Measurements from ENCODE around the gene MCRIP2.

The MCRIP2 gene

DNA sequence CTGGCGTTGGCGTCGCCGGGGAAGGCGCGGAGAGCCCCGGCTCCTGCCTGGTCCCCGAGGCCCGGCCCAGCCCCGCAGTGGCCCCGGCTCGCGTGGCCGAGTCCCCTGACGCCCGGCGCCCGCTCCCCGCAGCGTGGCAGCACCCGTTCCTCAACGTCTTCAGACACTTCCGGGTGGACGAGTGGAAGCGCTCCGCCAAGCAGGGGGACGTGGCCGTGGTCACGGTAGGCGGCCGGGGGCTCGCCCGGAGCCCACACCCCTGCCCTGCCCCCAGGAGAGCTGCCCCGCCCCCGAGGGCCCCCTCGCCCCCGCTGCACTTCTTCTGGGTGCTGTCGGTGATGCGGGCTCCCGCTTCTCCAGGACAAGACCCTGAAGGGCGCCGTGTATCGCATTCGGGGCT is 8.0 kb downstream of the MCRIP2 start:
- DNase-seq = no peak

DNA sequence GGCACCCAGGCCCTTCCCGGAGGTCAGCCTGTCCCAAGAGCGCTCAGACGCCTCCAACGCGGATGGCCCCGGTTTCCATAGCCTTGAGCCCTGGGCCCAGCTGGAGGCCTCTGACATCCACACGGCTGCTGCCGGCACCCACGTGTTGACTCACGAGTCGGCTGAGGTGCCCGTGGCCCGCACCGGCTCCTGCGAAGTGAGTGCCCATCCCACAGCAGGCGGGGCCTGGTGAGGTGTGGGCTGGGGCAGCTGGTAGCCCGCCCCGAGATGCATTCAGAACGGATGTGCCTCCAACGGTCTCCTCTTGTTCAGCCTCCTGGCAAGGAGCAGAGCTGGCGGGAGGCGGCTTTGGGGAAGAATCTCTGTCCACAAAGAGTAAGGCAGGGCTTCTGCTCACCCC is 10.2 kb downstream of the MCRIP2 start:
- DNase-seq = no peak

DNA sequence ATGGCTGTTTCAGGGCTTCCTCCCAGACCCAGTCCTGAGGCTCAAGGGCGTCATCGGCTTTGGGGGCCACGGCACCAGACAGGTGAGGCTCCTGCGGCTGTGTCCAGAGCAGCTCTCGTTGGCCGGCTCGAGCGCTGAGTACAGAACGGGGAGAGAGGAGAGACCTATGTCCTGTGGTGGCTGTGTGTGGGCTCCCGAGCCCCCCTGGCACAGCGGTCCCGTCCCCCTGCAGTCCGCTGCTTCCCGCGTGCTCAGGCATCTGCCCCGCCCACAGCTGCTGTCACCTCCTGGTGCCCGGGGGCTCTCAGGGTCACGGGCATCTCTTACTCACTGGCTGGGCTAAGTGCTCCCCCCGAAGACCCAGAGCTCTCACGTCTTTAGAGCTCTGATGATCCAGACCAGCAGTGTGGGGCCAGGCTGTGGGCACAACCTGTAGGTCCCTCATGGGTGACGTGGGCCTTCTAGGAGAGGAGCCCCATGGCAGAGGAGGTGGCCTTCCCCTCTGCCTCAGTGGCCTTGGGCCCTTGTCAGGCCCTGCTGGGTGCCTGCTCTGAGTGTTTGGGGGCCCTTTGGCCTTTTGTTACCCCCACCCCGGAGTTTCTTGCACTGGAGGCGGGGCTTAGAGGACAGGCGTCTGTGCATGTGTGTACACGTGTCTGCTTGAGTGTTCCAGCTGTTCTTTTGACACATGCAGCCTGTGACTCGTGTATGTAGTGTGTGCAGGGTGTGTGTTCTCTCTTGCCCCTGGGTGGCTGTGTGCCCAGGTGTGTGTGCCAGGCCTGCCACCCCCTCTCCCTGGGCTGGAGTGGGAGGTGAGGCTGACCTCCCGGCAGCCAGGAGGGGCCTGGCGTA is 11.1 kb downstream of the MCRIP2 start:
- no peak for DNase-seq

DNA sequence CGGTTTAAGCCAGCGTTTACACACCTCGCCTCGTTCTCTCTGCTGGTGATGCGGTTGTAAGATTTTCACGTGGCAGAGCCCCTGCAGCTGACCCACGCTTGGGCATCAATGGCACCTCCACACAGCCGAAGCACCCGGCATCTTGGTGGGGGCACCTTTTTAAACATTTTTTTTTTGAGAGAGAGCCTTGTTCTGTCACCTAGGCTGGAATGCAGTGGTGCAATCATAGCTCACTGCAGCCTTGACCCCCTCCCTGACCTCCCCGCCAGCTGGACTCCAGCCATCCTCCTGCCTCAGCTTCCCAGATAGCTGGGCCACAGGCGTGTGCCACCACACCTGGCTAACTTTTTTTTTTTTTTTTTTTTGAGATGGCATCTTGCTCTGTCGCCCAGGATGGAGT is 12.4 kb downstream of the MCRIP2 start:
- no peak for DNase-seq

DNA sequence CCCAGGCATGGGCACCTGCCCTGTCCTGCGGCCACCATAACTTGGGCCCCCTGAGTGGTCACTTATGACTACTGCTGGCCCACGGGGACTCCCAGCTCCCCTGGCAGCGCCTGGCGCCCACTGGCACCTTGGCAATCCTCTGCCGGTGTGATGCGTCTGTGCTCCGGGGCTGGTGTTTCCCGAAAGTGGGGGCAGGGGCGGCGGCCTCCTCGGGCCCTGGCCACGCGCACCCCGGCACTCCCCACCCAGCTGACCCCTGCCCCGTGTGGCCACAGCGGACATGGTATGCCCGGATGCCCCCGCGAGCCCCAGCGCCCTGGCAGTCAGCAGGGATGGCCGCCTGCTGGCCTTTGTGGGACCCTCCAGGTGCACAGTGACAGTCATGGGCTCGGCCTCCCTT is 15.9 kb downstream of the MCRIP2 start:
- no peak for DNase-seq

DNA sequence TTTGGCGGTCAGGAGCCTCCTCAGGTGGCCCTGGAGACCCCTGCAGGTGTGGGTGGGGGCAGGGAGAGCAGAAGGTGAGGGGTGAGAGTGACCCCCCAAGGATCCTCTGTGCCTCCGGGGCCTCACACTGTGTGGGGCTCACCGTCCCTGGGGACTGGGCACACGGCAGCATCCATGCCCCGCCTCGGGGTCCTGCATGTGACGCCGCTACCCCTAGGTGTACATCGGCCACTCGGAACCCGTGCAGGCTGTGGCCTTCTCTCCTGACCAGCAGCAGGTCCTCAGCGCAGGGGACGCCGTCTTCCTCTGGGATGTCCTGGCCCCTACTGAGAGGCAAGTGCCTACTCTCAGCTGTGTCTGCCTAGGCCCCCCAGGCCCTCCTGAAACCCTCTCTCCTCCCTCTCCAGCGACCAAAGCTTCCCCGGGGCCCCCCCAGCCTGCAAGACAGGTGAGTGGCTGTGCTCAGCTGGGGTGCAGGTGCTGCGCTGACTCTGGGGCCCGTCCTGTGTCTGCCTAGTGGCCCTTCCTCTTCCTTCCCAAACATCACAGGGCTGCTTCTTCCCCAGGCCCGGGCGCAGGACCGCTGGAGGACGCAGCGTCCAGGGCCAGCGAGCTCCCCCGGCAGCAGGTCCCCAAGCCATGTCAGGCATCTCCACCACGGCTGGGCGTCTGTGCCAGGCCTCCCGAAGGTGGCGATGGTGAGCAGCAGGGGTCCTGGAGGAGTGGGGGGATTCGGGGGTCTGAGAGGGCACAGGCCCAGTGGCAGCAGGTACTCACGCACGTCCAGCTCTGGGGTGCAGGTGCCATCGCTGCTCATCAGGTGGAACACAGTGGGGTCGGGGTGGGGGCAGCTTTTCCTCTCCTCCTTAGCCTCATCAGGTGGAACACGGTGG is 17.3 kb downstream of the MCRIP2 start:
- no peak for DNase-seq

DNA sequence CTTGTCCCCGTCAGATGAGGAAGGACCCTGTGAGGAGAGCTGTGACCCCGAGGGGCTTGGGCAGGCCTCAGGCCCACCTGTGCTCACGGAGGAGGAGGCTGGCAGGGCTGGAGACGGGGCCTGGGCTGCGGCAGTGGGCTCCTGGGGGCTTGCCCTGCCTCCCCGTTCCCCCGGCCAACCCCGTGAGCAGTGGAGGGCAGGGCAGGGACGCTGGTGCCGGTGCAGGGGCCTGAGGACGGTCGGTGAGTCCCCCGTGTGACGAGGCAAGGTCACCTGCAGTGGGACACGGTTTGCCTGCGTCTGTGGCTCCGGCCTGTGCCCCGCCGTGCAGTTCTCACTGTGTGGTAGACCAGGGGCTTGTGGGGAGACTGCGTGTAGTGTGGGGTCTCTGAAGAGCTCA is 18.0 kb downstream of the MCRIP2 start:
- DNase-seq = no peak

DNA sequence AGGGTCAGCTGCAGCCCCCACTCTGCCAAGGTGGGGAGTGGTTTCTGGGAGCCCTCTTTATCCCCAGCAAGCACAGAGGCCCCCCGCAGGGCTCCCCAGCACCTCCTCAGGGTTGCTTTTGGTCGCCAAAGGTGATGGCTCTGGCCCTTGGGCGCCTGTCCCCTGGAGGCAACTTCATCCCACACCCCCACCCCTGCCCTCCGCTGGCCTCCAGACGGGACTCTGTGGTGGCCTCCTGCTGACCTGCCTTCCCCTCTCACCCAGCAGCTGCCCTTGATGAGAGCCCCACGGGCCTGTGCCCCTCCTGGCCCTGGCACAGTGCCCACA is 18.5 kb downstream of the MCRIP2 start:
- no peak for DNase-seq

DNA sequence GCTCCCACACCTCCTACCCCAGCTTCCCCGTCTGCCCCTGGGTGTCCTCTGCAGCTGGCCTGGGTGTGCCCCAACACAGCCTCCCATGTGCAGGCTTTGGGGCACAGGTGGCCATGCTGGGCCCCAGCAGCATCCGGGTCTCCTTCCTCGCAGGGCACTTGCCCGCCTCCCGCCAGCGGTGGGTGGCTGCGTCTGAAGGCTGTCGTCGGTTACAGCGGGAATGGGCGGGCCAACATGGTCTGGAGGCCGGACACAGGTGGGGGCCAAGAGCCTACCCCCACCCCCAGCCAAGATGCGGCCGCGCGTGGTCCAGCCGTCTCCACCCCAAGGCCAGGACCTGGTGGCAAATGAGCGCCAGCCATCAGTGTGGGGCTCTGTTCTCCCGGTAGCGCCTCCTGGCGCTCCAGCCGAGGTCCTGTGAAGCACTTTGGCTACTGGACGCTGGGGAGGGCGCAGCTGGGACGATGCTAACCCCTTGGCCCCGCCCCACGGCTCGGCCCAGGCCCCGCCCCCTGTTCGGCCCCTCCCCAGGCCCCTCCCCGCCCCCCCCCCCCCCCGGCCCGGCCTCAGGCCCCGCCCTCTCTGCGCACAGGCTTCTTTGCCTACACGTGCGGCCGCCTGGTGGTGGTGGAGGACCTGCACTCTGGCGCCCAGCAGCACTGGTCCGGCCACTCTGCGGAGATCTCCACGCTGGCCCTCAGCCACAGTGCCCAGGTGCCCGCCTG is 19.0 kb downstream of the MCRIP2 start:
- DNase-seq = peak; percentile 38

DNA sequence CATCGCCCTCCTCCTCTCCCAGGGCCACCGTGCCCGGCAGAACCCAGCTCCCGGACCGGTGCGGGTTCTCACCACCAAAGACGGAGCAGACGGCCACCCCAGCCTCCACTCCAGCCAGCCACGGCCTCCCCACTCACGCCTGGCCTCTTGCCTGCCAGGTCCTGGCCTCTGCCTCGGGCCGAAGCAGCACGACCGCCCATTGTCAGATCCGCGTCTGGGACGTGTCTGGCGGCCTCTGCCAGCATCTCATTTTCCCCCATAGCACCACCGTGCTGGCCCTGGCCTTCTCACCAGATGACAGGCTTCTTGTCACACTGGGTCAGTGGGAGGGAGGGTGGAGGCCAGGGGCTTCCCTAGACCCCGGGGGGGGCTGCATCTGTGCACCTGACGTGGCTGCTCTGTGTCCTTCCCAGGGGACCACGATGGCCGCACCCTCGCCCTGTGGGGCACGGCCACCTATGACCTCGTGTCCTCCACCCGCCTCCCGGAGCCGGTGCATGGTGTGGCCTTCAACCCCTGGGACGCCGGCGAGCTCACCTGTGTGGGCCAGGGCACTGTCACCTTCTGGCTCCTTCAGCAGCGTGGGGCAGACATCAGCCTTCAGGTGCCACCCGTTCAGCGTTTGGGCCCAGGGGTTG is 19.7 kb downstream of the MCRIP2 start:
- no peak for DNase-seq

DNA sequence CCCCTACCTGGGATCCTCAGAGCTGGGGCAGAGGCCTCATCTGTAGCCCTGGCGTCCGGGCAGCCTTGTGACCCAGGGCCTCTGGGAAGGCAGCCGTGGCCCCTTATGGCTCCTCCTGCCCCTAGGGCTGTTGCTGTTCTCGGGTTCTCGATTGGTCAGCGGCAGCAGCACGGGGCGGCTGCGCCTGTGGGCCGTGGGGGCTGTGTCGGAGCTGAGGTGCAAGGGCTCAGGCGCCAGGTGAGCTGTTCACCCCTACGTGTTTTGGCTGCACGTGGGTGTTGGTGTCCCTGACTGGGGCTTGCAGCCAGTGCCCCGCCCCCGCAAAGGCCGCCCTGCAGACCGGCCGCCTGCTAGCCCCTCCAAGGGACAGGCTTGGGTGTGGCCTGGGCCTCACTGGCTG is 20.5 kb downstream of the MCRIP2 start:
- no peak for DNase-seq

DNA sequence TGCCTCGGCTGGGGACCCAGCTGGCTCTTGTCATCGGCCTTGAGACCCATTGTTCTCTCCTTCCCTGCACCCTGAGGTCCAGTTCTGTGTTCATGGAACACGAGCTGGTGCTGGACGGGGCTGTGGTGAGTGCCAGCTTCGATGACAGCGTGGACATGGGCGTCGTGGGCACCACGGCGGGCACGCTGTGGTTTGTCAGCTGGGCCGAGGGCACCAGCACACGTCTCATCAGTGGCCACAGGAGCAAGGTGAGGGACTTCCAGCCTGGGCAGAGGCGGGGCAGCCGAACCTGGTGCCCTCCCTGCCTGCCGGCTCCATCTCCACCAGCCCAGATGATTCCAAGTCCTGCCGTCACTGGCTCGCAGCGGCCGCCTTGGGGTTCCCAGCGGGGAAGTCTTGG is 21.0 kb downstream of the MCRIP2 start:
- DNase-seq = no peak

DNA sequence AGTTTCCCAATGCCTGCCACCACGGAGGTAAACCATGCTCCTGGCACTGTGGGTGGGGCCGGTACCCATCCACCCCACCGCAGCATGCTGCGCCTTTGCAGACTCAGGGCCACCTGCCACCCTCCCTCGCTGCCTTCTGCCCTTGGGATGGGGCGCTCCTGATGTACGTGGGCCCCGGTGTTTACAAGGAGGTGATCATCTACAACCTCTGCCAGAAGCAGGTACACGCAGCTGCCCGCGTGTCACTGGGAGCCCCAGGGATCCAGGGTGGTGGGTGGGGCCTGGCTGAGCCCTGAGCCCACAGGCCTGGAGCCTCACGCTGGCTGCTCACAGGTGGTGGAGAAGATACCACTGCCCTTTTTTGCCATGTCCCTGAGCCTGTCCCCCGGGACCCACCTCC is 24.9 kb downstream of the MCRIP2 start:
- DNase-seq = no peak

DNA sequence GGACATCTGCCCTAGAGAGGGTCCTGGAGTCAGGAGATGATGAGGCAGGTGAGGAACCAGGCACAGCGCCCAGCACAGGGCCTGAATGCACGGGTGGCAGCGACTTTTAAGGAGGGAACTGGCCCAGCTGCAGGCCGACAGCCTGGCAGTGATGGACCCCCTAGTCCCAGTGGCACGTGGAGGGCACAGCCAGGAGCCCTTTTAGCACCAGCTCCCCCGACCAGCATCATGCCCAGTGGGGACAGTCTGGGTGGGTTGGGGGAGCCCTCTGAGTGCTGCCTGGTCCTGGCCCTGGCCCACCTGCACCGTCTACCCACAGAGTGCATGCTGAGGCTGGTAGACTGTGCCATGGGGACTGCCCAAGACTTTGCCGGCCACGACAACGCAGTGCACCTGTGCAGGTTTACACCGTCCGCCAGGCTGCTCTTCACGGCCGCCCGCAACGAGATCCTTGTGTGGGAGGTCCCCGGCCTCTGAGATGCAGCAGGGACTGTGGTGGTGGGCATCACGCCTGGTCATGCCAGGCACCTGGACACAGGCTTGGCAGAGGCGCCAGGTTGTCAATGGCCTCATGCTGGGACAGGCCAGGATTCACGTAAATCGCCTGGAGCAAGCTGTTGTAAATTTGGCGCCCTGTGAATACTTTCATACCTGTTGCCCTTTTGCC is 25.6 kb downstream of the MCRIP2 start:
- DNase-seq = no peak

DNA sequence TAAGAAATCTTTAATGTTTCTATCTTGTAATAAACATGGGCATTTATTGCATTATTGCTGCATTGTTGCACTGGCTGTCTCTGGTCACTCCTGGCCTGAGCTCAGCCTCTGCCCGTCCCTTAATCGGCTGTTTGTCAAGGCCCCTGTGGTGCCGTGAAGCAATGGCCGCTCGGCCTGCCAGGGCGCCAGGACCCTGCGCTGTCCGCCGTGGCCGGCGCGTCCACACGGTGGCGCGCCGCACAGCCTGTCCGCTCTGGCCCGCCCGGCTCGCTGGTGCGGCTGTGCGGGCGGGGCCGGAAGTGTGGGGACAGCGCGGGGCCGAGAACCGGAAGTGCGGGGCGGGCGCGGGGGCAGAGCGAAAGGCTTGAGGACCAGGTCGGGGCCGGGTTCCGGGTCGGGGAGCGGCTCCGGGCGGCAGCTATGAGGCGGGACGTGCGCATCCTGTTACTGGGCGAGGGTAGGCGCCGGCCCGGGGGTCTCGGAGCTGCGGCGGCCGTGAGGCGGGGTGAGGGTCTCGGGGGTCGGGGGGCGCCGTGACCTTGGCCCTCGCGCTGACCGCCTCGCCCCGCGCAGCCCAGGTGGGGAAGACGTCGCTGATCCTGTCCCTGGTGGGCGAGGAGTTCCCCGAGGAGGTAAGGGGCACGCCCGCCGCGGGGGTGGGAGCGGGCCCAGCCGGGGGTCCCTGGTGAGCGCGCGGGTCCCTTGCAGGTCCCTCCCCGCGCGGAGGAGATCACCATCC is 26.3 kb downstream of the MCRIP2 start, which contains the start of gene RHOT2:
RHOT2 (plus strand) TSS at position 353 of the 739 bp plus-strand sequence; CDS start at position 421, 68 bp downstream.
- DNase-seq = peak; percentile 91

DNA sequence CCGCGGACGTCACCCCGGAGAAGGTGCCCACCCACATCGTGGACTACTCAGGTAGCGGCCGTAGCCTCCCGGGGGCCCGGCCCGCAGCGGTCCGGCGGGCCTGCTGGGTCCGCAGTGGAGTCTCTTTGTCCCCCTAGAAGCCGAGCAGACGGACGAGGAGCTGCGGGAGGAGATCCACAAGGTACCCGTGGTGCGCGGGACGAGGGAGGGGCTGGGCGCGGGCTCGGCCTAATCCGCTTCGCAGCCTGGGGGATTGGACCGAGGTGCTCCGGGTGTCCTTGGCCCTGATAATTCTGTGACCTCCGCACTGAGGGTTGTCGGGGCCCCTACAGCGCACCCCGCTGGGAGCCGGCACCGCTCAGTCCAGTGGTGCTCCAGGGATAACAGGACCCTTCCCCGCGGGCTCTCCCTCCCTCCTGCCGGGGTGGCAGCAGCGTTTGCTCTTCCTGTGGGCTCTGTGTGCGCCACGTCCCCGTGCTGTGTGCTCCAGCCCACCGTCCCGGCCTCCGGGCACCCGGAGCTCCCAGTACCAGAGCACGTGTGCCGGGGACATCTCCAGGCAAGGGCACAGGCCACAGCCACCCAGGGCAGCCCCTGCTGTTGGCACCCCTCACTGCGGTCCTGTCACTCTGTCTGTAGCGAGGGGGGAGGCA is 27.0 kb downstream of the MCRIP2 start:
- DNase-seq = no peak

DNA sequence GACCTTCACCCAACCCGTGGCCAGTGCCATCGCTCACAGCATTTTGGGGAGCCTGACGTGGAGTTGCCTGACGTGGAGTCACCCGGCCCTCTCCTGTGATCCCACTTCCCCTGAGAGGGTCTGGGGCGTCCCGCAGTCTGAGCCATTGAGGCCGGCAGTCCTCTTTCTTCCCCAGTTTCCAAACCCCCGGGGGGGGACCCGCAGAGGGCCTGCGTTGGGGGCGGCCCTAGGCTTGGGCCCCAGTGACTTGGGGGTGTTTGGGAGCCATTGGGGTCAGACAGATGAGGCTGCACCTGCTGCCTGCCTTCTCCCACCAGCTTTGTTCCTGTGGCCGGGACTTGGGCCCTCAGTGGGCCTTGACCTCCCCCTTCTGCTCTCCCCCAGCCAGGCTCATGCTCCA is 28.0 kb downstream of the MCRIP2 start:
- no peak for DNase-seq

DNA sequence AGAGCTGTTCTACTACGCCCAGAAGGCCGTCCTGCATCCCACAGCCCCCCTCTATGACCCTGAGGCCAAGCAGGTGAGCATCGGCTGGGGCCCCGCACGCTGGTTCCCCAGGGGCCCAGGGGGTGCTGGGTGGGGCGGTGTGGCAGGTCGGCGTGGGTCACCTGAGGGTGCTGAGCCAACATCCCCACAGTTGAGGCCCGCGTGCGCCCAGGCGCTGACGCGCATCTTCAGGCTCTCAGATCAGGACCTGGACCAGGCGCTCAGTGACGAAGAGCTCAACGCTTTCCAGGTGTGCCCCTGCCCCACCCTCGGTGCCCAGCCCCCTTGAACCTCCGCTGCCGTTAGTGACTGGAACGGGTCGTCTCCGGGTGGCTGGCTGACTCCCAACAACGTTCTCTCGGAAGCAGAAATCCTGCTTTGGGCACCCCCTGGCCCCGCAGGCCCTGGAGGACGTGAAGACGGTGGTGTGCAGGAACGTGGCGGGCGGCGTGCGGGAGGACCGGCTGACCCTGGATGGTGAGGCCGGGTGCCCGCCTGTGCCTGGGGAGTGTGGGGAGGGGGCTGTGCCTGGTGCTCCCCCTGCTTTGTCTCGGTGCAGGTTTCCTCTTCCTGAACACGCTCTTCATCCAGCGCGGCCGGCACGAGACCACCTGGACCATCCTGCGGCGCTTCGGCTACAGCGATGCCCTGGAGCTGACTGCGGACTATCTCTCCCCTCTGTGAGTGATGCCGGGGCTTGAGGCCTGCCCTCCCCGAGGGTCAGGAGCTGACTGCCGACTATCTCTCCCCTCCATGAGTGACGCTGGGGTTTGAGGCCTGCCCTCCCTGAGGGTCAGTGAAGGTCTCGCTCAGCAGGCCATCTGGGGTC is 29.1 kb downstream of the MCRIP2 start:
- DNase-seq = no peak

DNA sequence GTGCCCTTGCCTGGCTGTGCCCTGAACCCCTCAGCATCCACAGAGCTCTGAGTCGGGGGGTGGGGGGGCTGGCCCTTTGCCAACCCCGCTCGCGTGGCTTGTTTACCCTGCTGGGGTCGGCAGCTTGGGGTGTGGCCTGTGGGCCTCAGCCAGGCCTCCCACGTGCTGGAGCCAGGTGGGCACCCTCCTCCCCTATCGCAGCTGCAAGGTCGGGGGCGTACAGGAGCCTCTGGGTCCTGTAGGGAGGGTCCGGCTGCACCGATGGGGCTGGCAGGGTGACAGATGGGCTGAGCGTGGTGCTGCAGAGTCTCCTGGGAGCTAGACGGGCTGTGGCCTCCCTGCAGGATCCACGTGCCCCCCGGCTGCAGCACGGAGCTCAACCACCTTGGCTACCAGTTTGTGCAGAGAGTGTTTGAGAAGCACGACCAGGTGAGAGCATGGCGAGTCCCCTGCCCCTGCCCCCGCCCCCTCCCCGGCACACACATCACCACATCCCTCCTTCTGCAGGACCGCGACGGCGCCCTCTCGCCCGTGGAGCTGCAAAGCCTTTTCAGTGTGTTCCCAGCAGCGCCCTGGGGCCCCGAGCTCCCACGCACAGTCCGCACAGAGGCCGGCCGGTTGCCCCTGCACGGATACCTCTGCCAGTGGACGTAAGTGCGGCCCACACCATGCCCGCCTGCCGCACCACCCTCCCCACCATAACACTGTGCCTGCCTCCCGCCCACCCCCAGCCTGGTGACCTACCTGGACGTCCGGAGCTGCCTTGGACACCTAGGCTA is 29.9 kb downstream of the MCRIP2 start:
- no peak for DNase-seq
